ENCODE measurements around the gene LSS. TPM values are rescaled to one million over a fixed set of nuclear protein-coding genes. Genes with fewer than 3 reads are reported as not detected.

Gene LSS
- total RNA-seq: 51.6 TPM
- polyA plus RNA-seq: 10 to 100 TPM in 3 of 4 donors, 1 to 10 TPM in 1; 8.8 to 18.0 (median 12.3) TPM

GRCh38 chr21:46228345-46229051, at the start of gene LSS:
Gene LSS (minus strand): TSS chr21:46228774. CDS start chr21:46228745, 29 bp downstream.
- H3K27ac ChIP-seq (ENCODE audit: insufficient read depth, low read length, poor library complexity, severe bottlenecking): peak within 1 kb of the TSS; percentile 76
- H3K36me3 ChIP-seq (ENCODE audit: control insufficient read depth, insufficient read depth, low read length): peaks cover under 1% of the 10 kb centered on the region
- no peaks in the 10 kb centered on the region for H3K27me3 ChIP-seq (ENCODE audit: control insufficient read depth, insufficient read depth, low read length)
- DNase-seq: peak; percentile 97 to 99 (median 99)
- H3K9me3 ChIP-seq (ENCODE audit: control insufficient read depth in 2 of 2, low read length in 2 of 2): no peaks in the 10 kb centered on the region
- Mint-ChIP-seq H3K27me3 (no peaks in the 10 kb centered on the region), H3K27ac (peak within 1 kb of the TSS; percentile 94 to 100 (median 98)), H3K9me3 (peaks cover 0 to 2% (median 0%) of the 10 kb centered on the region in 7 donors), H3K4me1 (peaks cover 17 to 49% (median 26%) of the 10 kb centered on the region in 4 donors), H3K36me3 (peaks cover 9% of the 10 kb centered on the region), H3K4me3 (peak within 1 kb of the TSS; percentile 82 to 97 (median 94))
- peak within 1 kb of the TSS; percentile 72 for H3K4me3 ChIP-seq (ENCODE audit: low read depth, low read length)
- peaks cover 26% of the 10 kb centered on the region for H3K4me1 ChIP-seq (ENCODE audit: control insufficient read depth, insufficient read depth, low read length, poor library complexity, severe bottlenecking)
- ATAC-seq (ENCODE audit: low read depth in 2 of 2): peak; percentile 99

GRCh38 chr21:46274797-46275390, 46.3 kb upstream of the LSS start:
- Mint-ChIP-seq H3K4me1 (peaks cover 0 to 13% (median 6%) of the 10 kb centered on the region in 4 donors), H3K4me3 (no peak overlapping the region), H3K36me3 (peaks cover 48% of the 10 kb centered on the region)

GRCh38 chr21:46273341-46273740, 44.8 kb upstream of the LSS start:
- no peak overlapping the region for H3K4me3 Mint-ChIP-seq
- no peak overlapping the region for H3K4me3 ChIP-seq (ENCODE audit: low read depth, low read length)
- H3K27me3 ChIP-seq (ENCODE audit: control insufficient read depth, insufficient read depth, low read length): no peaks in the 10 kb centered on the region
- H3K4me1 ChIP-seq (ENCODE audit: control insufficient read depth, insufficient read depth, low read length, poor library complexity, severe bottlenecking): no peaks in the 10 kb centered on the region
- peaks cover 40% of the 10 kb centered on the region for H3K36me3 Mint-ChIP-seq
- H3K27ac Mint-ChIP-seq: no peak overlapping the region
- ATAC-seq (ENCODE audit: low read depth in 2 of 2) (no peak), DNase-seq (no peak)
- H3K27ac ChIP-seq (ENCODE audit: insufficient read depth, low read length, poor library complexity, severe bottlenecking): no peak overlapping the region
- peaks cover 92% of the 10 kb centered on the region for H3K36me3 ChIP-seq (ENCODE audit: control insufficient read depth, insufficient read depth, low read length)
- H3K9me3 Mint-ChIP-seq: no peaks in the 10 kb centered on the region
- peaks cover 0 to 6% (median 6%) of the 10 kb centered on the region in 4 donors for H3K4me1 Mint-ChIP-seq
- no peaks in the 10 kb centered on the region for H3K9me3 ChIP-seq (ENCODE audit: control insufficient read depth in 2 of 2, low read length in 2 of 2)
- H3K27me3 Mint-ChIP-seq: no peaks in the 10 kb centered on the region

More at GRCh38 chr21:46274797-46275390, 46.3 kb upstream of the LSS start:
- Mint-ChIP-seq H3K27me3 (no peaks in the 10 kb centered on the region), H3K27ac (peak overlapping the region in 1 of 3 donors; percentile 56), H3K9me3 (no peaks in the 10 kb centered on the region)
- ATAC-seq (ENCODE audit: low read depth in 2 of 2): no peak
- no peak for DNase-seq
- no peak overlapping the region for H3K27ac ChIP-seq (ENCODE audit: insufficient read depth, low read length, poor library complexity, severe bottlenecking)
- H3K4me3 ChIP-seq (ENCODE audit: low read depth, low read length): no peak overlapping the region
- peaks cover 93% of the 10 kb centered on the region for H3K36me3 ChIP-seq (ENCODE audit: control insufficient read depth, insufficient read depth, low read length)
- H3K27me3 ChIP-seq (ENCODE audit: control insufficient read depth, insufficient read depth, low read length): no peaks in the 10 kb centered on the region
- H3K4me1 ChIP-seq (ENCODE audit: control insufficient read depth, insufficient read depth, low read length, poor library complexity, severe bottlenecking): no peaks in the 10 kb centered on the region
- no peaks in the 10 kb centered on the region for H3K9me3 ChIP-seq (ENCODE audit: control insufficient read depth in 2 of 2, low read length in 2 of 2)

- Mint-ChIP-seq H3K9me3 (no peaks in the 10 kb centered on the region), H3K4me1 (peaks cover 0 to 6% (median 1%) of the 10 kb centered on the region in 4 donors), H3K27ac (no peak overlapping the region), H3K36me3 (peaks cover 34% of the 10 kb centered on the region), H3K4me3 (no peak overlapping the region), H3K27me3 (no peaks in the 10 kb centered on the region)
- Histone ChIP-seq H3K4me3 (ENCODE audit: low read depth, low read length) (no peak overlapping the region), H3K27me3 (ENCODE audit: control insufficient read depth, insufficient read depth, low read length) (no peaks in the 10 kb centered on the region), H3K9me3 (ENCODE audit: control insufficient read depth in 2 of 2, low read length in 2 of 2) (no peaks in the 10 kb centered on the region), H3K36me3 (ENCODE audit: control insufficient read depth, insufficient read depth, low read length) (peaks cover 86% of the 10 kb centered on the region), H3K27ac (ENCODE audit: insufficient read depth, low read length, poor library complexity, severe bottlenecking) (no peak overlapping the region), H3K4me1 (ENCODE audit: control insufficient read depth, insufficient read depth, low read length, poor library complexity, severe bottlenecking) (no peaks in the 10 kb centered on the region)
- DNase-seq (no peak), ATAC-seq (ENCODE audit: low read depth in 2 of 2) (no peak)
Observed at GRCh38 chr21:46269466-46269865, 40.9 kb upstream of the LSS start.

- ATAC-seq (ENCODE audit: low read depth in 2 of 2) (no peak), DNase-seq (no peak)
- Mint-ChIP-seq H3K4me1 (peaks cover 0 to 6% (median 0%) of the 10 kb centered on the region in 4 donors), H3K27me3 (no peaks in the 10 kb centered on the region), H3K9me3 (no peaks in the 10 kb centered on the region), H3K27ac (no peak overlapping the region), H3K4me3 (no peak overlapping the region), H3K36me3 (peaks cover 23% of the 10 kb centered on the region)
- Histone ChIP-seq H3K36me3 (ENCODE audit: control insufficient read depth, insufficient read depth, low read length) (peaks cover 83% of the 10 kb centered on the region), H3K27me3 (ENCODE audit: control insufficient read depth, insufficient read depth, low read length) (no peaks in the 10 kb centered on the region), H3K4me3 (ENCODE audit: low read depth, low read length) (no peak overlapping the region), H3K27ac (ENCODE audit: insufficient read depth, low read length, poor library complexity, severe bottlenecking) (no peak overlapping the region), H3K4me1 (ENCODE audit: control insufficient read depth, insufficient read depth, low read length, poor library complexity, severe bottlenecking) (no peaks in the 10 kb centered on the region), H3K9me3 (ENCODE audit: control insufficient read depth in 2 of 2, low read length in 2 of 2) (no peaks in the 10 kb centered on the region)
Observed at GRCh38 chr21:46268371-46268770, 39.8 kb upstream of the LSS start.

- no peak overlapping the region for H3K27ac Mint-ChIP-seq
- ATAC-seq (ENCODE audit: low read depth in 2 of 2): no peak
- H3K9me3 Mint-ChIP-seq: no peaks in the 10 kb centered on the region
Observed at GRCh38 chr21:46266946-46267345, 38.4 kb upstream of the LSS start.

GRCh38 chr21:46265736-46266525, 37.4 kb upstream of the LSS start:
- H3K4me3 Mint-ChIP-seq: no peak overlapping the region
- Histone ChIP-seq H3K27ac (ENCODE audit: insufficient read depth, low read length, poor library complexity, severe bottlenecking) (no peak overlapping the region), H3K4me1 (ENCODE audit: control insufficient read depth, insufficient read depth, low read length, poor library complexity, severe bottlenecking) (no peaks in the 10 kb centered on the region), H3K4me3 (ENCODE audit: low read depth, low read length) (no peak overlapping the region), H3K36me3 (ENCODE audit: control insufficient read depth, insufficient read depth, low read length) (peaks cover 73% of the 10 kb centered on the region), H3K27me3 (ENCODE audit: control insufficient read depth, insufficient read depth, low read length) (no peaks in the 10 kb centered on the region), H3K9me3 (ENCODE audit: control insufficient read depth in 2 of 2, low read length in 2 of 2) (no peaks in the 10 kb centered on the region)
- peaks cover 0 to 2% (median 0%) of the 10 kb centered on the region in 4 donors for H3K4me1 Mint-ChIP-seq
- peaks cover 18% of the 10 kb centered on the region for H3K36me3 Mint-ChIP-seq
- no peaks in the 10 kb centered on the region for H3K9me3 Mint-ChIP-seq
- no peak for ATAC-seq (ENCODE audit: low read depth in 2 of 2)
- DNase-seq: no peak
- no peak overlapping the region for H3K27ac Mint-ChIP-seq
- H3K27me3 Mint-ChIP-seq: no peaks in the 10 kb centered on the region

More at GRCh38 chr21:46266946-46267345, 38.4 kb upstream of the LSS start:
- no peak overlapping the region for H3K4me3 Mint-ChIP-seq
- H3K36me3 Mint-ChIP-seq: peaks cover 16% of the 10 kb centered on the region
- no peaks in the 10 kb centered on the region for H3K27me3 ChIP-seq (ENCODE audit: control insufficient read depth, insufficient read depth, low read length)
- no peaks in the 10 kb centered on the region for H3K27me3 Mint-ChIP-seq
- H3K36me3 ChIP-seq (ENCODE audit: control insufficient read depth, insufficient read depth, low read length): peaks cover 75% of the 10 kb centered on the region
- no peak for DNase-seq
- H3K9me3 ChIP-seq (ENCODE audit: control insufficient read depth in 2 of 2, low read length in 2 of 2): no peaks in the 10 kb centered on the region
- H3K4me3 ChIP-seq (ENCODE audit: low read depth, low read length): no peak overlapping the region
- no peaks in the 10 kb centered on the region for H3K4me1 ChIP-seq (ENCODE audit: control insufficient read depth, insufficient read depth, low read length, poor library complexity, severe bottlenecking)
- H3K4me1 Mint-ChIP-seq: peaks cover 0 to 2% (median under 1%) of the 10 kb centered on the region in 4 donors
- H3K27ac ChIP-seq (ENCODE audit: insufficient read depth, low read length, poor library complexity, severe bottlenecking): no peak overlapping the region

All from CD4-positive, CD25-positive, alpha-beta regulatory T cell (primary cell).